ENCODE measurements around the gene ACVRL1.

Gene ACVRL1

GRCh38 chr12:51920046-51920445, 12.7 kb downstream of the ACVRL1 start:
- H2BK120ac ChIP-seq (ENCODE audit: low read depth, low read length), result no peak overlapping the region
- no peak overlapping the region for H3K27ac ChIP-seq (ENCODE audit: low read depth, low read length)
- H3K4me1 ChIP-seq (ENCODE audit: control insufficient read depth, low read depth, low read length), result peaks cover 7% of the 10 kb centered on the region
- no peak overlapping the region for H3K18ac ChIP-seq (ENCODE audit: low read length)
- no peak overlapping the region for H3K23ac ChIP-seq (ENCODE audit: low read length)
- no peak overlapping the region for H2BK5ac ChIP-seq (ENCODE audit: low read length)
- no peak overlapping the region for H4K8ac ChIP-seq (ENCODE audit: low read depth, low read length)
- H3K36me3 ChIP-seq (ENCODE audit: control insufficient read depth, insufficient read depth, low read length), result no peaks in the 10 kb centered on the region
- no peak overlapping the region for H3K9ac ChIP-seq (ENCODE audit: low read length)
- no peak overlapping the region for H3K4ac ChIP-seq (ENCODE audit: low read depth, low read length)
- H3K56ac ChIP-seq (ENCODE audit: low read length), result no peak overlapping the region
- H3K79me2 ChIP-seq (ENCODE audit: control insufficient read depth, insufficient read depth, low read length), result no peaks in the 10 kb centered on the region
- no peak overlapping the region for H2AK5ac ChIP-seq (ENCODE audit: low read length)
- no peak overlapping the region for H2BK15ac ChIP-seq (replicated peaks; ENCODE audit: low read depth)
- H3K27me3 ChIP-seq (ENCODE audit: insufficient read depth, low read length, poor library complexity), result no peaks in the 10 kb centered on the region
- H3K4me2 ChIP-seq (ENCODE audit: low read length), result no peak overlapping the region
- no peak overlapping the region for H4K5ac ChIP-seq (ENCODE audit: low read length)
- H3K4me3 ChIP-seq (ENCODE audit: low read length), result no peak overlapping the region
- no CpG with 5 or more reads among the region's 2 CpGs for WGBS (ENCODE audit: extremely low coverage, insufficient coverage, low lambda C conversion rate)
- no peaks in the 10 kb centered on the region for H3K79me1 ChIP-seq (ENCODE audit: low read length)
- DNase-seq, result no peak

GRCh38 chr12:51921017-51921725, 13.9 kb downstream of the ACVRL1 start:
- Histone ChIP-seq H2BK5ac (ENCODE audit: low read length) (no peak overlapping the region), H3K79me2 (ENCODE audit: control insufficient read depth, insufficient read depth, low read length) (no peaks in the 10 kb centered on the region), H2BK120ac (ENCODE audit: low read depth, low read length) (no peak overlapping the region), H2AK5ac (ENCODE audit: low read length) (no peak overlapping the region), H3K36me3 (ENCODE audit: control insufficient read depth, insufficient read depth, low read length) (no peaks in the 10 kb centered on the region), H3K23ac (ENCODE audit: low read length) (no peak overlapping the region), H3K27me3 (ENCODE audit: insufficient read depth, low read length, poor library complexity) (no peaks in the 10 kb centered on the region), H3K4ac (ENCODE audit: low read depth, low read length) (no peak overlapping the region), H3K56ac (ENCODE audit: low read length) (peak overlapping the region; percentile 9), H4K5ac (ENCODE audit: low read length) (no peak overlapping the region), H3K79me1 (ENCODE audit: low read length) (no peaks in the 10 kb centered on the region), H3K4me1 (ENCODE audit: control insufficient read depth, low read depth, low read length) (peaks cover 14% of the 10 kb centered on the region), H3K9ac (ENCODE audit: low read length) (peak overlapping the region; percentile 14), H3K18ac (ENCODE audit: low read length) (no peak overlapping the region), H2BK15ac (replicated peaks; ENCODE audit: low read depth) (no peak overlapping the region), H3K4me2 (ENCODE audit: low read length) (no peak overlapping the region), H3K27ac (ENCODE audit: low read depth, low read length) (no peak overlapping the region), H3K4me3 (ENCODE audit: low read length) (no peak overlapping the region), H4K8ac (ENCODE audit: low read depth, low read length) (no peak overlapping the region)
- DNase-seq, result no peak
- WGBS (ENCODE audit: extremely low coverage, insufficient coverage, low lambda C conversion rate), result no CpG with 5 or more reads among the region's 7 CpGs

DNA sequence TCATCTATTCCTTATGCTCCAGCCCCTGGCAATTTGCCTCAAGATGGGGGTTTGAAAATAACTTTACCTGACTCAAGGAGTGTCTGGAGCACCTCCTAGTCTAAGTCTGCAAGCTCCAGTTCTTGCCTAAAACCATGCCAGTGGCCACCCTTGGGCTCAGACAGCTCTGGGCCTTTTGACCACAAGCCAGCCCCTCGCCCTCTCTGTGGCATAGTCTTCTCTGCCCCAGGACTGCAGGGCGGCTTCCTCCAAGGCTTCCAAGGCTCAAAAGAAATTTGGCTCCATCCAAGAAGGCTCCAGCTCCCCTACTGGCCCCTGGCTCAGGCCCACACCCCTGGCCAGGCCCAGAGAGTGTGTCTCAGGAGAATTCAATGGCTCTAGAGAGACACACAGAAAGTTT, 14.8 kb downstream of the ACVRL1 start:
- Histone ChIP-seq H3K4me1 (ENCODE audit: control insufficient read depth, low read depth, low read length) (peaks cover 17% of the 10 kb centered on the region), H2BK5ac (ENCODE audit: low read length) (no peak overlapping the region), H3K4me2 (ENCODE audit: low read length) (no peak overlapping the region), H4K5ac (ENCODE audit: low read length) (no peak overlapping the region), H3K36me3 (ENCODE audit: control insufficient read depth, insufficient read depth, low read length) (no peaks in the 10 kb centered on the region), H4K8ac (ENCODE audit: low read depth, low read length) (no peak overlapping the region), H2BK15ac (replicated peaks; ENCODE audit: low read depth) (no peak overlapping the region), H3K18ac (ENCODE audit: low read length) (no peak overlapping the region), H3K27ac (ENCODE audit: low read depth, low read length) (no peak overlapping the region), H3K79me1 (ENCODE audit: low read length) (no peaks in the 10 kb centered on the region), H3K9ac (ENCODE audit: low read length) (no peak overlapping the region), H3K79me2 (ENCODE audit: control insufficient read depth, insufficient read depth, low read length) (no peaks in the 10 kb centered on the region), H3K27me3 (ENCODE audit: insufficient read depth, low read length, poor library complexity) (no peaks in the 10 kb centered on the region), H3K4ac (ENCODE audit: low read depth, low read length) (no peak overlapping the region), H2AK5ac (ENCODE audit: low read length) (no peak overlapping the region), H2BK120ac (ENCODE audit: low read depth, low read length) (no peak overlapping the region), H3K56ac (ENCODE audit: low read length) (no peak overlapping the region), H3K23ac (ENCODE audit: low read length) (no peak overlapping the region), H3K4me3 (ENCODE audit: low read length) (no peak overlapping the region)
- no peak for DNase-seq
- WGBS (ENCODE audit: extremely low coverage, insufficient coverage, low lambda C conversion rate), result no CpG with 5 or more reads among the region's 2 CpGs

DNA sequence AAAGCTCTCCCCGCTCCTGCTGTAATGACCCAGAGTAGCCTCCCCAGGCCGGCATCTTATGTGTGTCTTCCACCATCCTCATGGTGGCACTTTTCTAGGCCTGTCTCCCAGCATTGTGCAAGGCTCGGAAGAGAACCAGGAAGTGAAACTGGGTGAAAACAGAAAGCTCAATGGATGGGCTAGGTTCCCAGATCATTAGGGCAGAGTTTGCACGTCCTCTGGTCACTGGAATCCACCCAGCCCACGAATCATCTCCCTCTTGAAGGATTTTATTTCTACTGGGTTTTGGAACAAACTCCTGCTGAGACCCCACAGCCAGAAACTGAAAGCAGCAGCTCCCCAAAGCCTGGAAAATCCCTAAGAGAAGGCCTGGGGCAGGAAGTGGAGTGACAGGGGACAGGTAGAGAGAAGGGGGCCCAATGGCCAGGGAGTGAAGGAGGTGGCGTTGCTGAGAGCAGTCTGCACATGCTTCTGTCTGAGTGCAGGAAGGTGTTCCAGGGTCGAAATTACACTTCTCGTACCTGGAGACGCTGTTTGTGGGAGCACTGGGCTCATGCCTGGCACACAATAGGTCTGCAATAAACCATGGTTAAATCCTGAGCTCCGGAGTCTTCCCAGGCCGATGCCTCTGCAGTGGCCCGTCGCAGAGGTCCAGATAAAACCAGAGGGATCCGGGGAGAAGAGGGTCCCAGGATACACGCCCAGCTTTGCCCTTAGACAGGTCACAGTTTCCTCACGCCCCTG, 15.6 kb downstream of the ACVRL1 start:
- Histone ChIP-seq H2BK5ac (ENCODE audit: low read length) (no peak overlapping the region), H4K8ac (ENCODE audit: low read depth, low read length) (no peak overlapping the region), H3K79me2 (ENCODE audit: control insufficient read depth, insufficient read depth, low read length) (no peaks in the 10 kb centered on the region), H3K4ac (ENCODE audit: low read depth, low read length) (no peak overlapping the region), H4K5ac (ENCODE audit: low read length) (no peak overlapping the region), H3K9ac (ENCODE audit: low read length) (no peak overlapping the region), H2BK120ac (ENCODE audit: low read depth, low read length) (no peak overlapping the region), H3K56ac (ENCODE audit: low read length) (peak overlapping the region; percentile 8), H3K27ac (ENCODE audit: low read depth, low read length) (no peak overlapping the region), H3K18ac (ENCODE audit: low read length) (no peak overlapping the region), H3K4me2 (ENCODE audit: low read length) (no peak overlapping the region), H3K4me1 (ENCODE audit: control insufficient read depth, low read depth, low read length) (peaks cover 17% of the 10 kb centered on the region), H3K23ac (ENCODE audit: low read length) (no peak overlapping the region), H2AK5ac (ENCODE audit: low read length) (no peak overlapping the region), H3K4me3 (ENCODE audit: low read length) (no peak overlapping the region), H3K36me3 (ENCODE audit: control insufficient read depth, insufficient read depth, low read length) (no peaks in the 10 kb centered on the region), H3K27me3 (ENCODE audit: insufficient read depth, low read length, poor library complexity) (no peaks in the 10 kb centered on the region), H2BK15ac (replicated peaks; ENCODE audit: low read depth) (no peak overlapping the region), H3K79me1 (ENCODE audit: low read length) (no peaks in the 10 kb centered on the region)
- no peak for DNase-seq
- no CpG with 5 or more reads among the region's 16 CpGs for WGBS (ENCODE audit: extremely low coverage, insufficient coverage, low lambda C conversion rate)

GRCh38 chr12:51923506-51924365, 16.4 kb downstream of the ACVRL1 start:
- Histone ChIP-seq H4K8ac (ENCODE audit: low read depth, low read length) (no peak overlapping the region), H3K4ac (ENCODE audit: low read depth, low read length) (no peak overlapping the region), H3K79me2 (ENCODE audit: control insufficient read depth, insufficient read depth, low read length) (no peaks in the 10 kb centered on the region), H3K56ac (ENCODE audit: low read length) (peak overlapping the region; percentile 61), H3K79me1 (ENCODE audit: low read length) (no peaks in the 10 kb centered on the region), H4K5ac (ENCODE audit: low read length) (no peak overlapping the region), H3K4me3 (ENCODE audit: low read length) (no peak overlapping the region), H3K27ac (ENCODE audit: low read depth, low read length) (no peak overlapping the region), H3K9ac (ENCODE audit: low read length) (peak overlapping the region; percentile 14), H3K36me3 (ENCODE audit: control insufficient read depth, insufficient read depth, low read length) (no peaks in the 10 kb centered on the region), H3K27me3 (ENCODE audit: insufficient read depth, low read length, poor library complexity) (no peaks in the 10 kb centered on the region), H2BK5ac (ENCODE audit: low read length) (peak overlapping the region; percentile 11), H3K23ac (ENCODE audit: low read length) (no peak overlapping the region), H3K18ac (ENCODE audit: low read length) (no peak overlapping the region), H2BK120ac (ENCODE audit: low read depth, low read length) (no peak overlapping the region), H3K4me2 (ENCODE audit: low read length) (no peak overlapping the region), H3K4me1 (ENCODE audit: control insufficient read depth, low read depth, low read length) (peaks cover 17% of the 10 kb centered on the region), H2AK5ac (ENCODE audit: low read length) (no peak overlapping the region), H2BK15ac (replicated peaks; ENCODE audit: low read depth) (no peak overlapping the region)
- DNase-seq, result peak; percentile 47
- WGBS (ENCODE audit: extremely low coverage, insufficient coverage, low lambda C conversion rate), result no CpG with 5 or more reads among the region's 31 CpGs

All from mesendoderm (in vitro differentiated cells).